Skin of body (tissue), 2 donors: ENCODE measurements around the gene SUCO. TPM values are rescaled to one million over a fixed set of nuclear protein-coding genes. Genes with fewer than 3 reads are reported as not detected.
"Not testable (repeated sequence)": the region's sequence is repeated elsewhere in the genome, so short reads cannot be mapped to it uniquely, and the experiment has no call there.

Experiments
- DNase-seq: peaks from one replicate; lab custom pipeline; 2025; lab: John Stamatoyannopoulos, UW
- total RNA-seq: library from RNA; depleted of rRNA; stranded (reverse); fragments of >200 nt; gene quantifications from one replicate; pipeline ENCODE4 v1.2.3, GENCODE V29; 2014

The SUCO gene, protein sequence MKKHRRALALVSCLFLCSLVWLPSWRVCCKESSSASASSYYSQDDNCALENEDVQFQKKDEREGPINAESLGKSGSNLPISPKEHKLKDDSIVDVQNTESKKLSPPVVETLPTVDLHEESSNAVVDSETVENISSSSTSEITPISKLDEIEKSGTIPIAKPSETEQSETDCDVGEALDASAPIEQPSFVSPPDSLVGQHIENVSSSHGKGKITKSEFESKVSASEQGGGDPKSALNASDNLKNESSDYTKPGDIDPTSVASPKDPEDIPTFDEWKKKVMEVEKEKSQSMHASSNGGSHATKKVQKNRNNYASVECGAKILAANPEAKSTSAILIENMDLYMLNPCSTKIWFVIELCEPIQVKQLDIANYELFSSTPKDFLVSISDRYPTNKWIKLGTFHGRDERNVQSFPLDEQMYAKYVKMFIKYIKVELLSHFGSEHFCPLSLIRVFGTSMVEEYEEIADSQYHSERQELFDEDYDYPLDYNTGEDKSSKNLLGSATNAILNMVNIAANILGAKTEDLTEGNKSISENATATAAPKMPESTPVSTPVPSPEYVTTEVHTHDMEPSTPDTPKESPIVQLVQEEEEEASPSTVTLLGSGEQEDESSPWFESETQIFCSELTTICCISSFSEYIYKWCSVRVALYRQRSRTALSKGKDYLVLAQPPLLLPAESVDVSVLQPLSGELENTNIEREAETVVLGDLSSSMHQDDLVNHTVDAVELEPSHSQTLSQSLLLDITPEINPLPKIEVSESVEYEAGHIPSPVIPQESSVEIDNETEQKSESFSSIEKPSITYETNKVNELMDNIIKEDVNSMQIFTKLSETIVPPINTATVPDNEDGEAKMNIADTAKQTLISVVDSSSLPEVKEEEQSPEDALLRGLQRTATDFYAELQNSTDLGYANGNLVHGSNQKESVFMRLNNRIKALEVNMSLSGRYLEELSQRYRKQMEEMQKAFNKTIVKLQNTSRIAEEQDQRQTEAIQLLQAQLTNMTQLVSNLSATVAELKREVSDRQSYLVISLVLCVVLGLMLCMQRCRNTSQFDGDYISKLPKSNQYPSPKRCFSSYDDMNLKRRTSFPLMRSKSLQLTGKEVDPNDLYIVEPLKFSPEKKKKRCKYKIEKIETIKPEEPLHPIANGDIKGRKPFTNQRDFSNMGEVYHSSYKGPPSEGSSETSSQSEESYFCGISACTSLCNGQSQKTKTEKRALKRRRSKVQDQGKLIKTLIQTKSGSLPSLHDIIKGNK (N-terminal part only)
- 73.7 TPM for total RNA-seq

DNA sequence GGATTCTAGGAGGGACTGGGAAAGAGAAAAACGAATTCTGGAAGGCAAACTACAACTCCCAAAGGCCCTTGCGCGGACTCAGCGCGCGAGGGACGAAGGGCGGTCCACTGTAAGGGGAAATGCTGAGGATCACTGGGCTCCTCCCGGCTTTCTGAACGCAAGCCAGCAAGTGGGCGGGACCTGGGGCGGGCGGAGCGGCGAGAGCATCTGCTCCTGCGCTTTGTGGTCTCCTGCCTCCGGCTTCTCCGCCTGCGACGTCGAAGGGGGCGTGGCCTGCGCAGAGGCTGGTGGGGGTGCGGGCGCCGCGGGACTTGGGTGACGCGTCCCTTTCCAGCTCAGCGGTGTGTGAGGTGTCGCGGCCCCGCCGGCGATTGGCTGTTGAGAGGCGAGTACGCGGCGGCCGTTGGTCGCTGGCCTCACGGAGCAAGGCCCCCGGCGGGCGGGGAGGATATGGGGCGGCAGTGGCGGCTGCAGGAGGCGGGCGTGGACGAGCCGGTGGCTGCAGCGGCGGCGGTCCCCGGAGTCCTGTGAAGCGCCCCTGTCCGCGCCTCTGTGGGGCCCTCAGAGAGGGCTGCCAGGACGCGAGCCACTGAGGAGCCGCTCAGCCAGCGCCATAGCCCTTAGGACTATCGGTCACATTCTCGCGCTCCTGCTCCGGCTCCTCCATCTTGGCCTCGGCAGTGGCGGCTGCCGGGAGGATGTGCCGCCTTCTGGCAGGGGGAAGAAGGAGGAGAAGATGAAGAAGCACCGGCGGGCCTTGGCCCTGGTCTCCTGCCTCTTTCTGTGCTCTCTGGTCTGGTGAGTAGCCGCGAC lies at the start of gene SUCO:
TSS of gene SUCO (plus strand) at position 451 of the 813 bp plus-strand sequence. CDS start at position 737, 286 bp downstream.
- DNase-seq, result peak; percentile 99

DNA sequence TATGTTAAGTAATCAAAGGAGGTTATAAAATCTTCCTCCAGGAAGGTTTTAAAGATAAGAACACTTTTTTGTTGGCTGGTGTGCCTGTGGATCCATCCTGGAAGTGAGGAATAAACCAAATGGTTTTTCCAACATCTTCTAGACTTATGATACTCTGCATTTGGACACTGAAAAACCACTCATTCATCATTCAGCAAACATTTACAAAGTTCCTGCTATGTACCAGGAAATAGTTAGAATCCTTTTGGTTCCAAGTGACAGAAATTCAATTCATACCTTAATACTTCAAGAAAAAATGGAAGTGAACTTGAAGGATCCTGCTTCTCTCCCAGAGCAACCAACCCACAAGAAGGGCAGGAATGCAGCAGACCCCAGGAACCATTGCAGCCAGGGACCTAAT lies 49.5 kb upstream of the SUCO start:
- DNase-seq, result no peak

DNA sequence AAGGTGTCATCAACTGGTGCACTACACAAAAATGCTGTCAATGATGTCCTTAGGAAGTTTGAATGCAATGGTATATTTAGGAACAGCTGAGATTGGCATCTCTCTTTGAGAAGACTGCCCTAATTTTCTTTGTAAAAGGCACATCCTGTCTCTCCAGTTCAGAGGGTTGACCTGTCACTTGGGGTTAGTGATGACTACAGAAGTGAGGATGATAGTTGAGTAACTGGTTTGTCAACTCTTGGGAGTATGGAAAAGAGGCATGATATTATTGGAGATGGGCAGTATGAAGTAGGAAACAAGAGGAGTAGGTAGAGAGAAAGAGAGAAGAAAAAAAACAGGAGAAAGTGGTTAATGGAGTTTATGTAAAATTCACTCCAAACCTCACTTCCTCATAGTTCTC lies 48.7 kb upstream of the SUCO start:
- DNase-seq, result no peak

DNA sequence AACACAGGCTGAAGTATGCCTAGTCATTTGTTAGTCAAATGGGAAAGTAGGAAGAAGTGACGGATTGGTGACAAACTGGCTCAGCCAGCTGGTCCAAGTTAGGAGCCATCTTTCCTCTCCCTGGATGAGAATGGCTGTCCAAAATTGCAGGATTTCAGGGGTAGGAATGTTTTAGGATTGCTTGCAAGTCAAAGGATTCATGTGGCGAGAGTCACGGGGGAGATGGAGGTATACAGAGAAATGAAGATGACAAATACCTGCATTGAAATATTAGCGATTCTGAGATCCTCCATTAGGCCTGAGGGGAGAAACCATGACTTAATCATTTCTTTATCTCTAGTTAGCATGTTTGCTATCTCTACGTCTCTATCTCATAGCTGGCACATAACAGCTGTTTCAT lies 47.3 kb upstream of the SUCO start:
- DNase-seq, result no peak

DNA sequence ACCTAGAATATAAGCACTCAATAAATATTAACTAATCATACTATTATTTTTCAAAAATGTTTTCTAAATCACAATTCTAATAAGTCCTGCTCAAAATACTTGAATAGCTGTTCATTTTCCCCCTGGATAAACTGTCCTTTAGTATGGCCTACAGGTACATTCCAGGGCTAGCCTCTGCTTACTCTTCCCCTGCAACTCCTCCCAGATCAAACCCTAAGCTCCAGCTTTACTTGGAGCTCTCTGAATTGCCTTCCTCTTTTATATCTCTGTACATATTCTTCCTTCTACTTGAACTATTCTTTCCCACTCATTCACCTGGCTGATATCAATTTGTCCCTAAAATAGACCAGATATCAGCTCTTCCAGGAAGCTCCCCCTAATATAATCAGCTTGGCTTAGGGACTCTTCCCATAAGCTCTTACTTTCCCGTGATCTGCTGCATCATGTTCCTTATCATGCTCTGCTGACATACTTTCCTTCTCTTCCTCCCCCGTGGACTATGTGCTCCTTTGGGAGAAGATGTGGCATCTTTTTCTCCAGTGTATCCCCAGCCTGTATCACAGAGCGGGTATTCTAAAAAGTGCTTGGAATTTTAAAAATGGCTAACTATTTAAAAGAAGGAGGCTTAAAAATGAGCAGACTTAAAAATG lies 46.0 kb upstream of the SUCO start:
- no peak for DNase-seq

DNA sequence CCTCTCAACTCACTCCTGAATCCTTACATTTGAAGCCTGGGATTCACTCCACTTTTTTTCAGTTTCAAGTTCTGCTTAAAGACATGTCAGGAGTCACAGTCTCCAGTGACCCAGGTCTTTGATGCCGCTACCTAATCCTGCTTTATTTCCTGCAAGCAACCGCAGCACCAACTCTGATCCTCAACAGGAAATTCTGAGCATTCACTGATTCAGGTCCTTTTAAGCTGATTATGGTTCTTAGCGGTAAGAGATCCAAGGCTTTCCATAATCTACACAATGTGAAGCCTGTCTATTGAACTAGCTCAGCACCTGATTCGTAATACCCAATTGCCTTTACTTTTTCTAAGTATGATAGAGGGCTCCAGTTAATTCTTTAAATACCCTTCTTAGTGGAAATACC lies 45.4 kb upstream of the SUCO start:
- DNase-seq, result no peak

DNA sequence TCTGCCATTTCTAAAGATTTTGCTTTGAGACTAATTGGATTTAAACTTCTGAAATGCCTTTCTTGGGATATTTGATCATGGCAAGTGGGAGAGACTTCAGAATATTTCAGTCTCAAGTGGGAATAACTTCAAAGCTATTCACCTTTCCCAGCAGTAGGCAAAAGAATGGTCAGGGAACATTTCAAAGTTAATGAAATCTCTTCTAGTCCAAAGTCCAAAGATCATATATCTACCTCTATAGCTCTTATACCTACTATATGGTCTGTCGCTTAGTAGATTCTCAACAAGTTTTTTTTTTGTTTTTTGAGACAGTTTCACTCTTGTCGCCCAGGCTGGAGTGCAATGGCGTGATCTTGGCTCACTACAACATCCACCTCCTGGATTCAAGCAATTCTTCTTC lies 44.6 kb upstream of the SUCO start:
- no peak for DNase-seq

DNA sequence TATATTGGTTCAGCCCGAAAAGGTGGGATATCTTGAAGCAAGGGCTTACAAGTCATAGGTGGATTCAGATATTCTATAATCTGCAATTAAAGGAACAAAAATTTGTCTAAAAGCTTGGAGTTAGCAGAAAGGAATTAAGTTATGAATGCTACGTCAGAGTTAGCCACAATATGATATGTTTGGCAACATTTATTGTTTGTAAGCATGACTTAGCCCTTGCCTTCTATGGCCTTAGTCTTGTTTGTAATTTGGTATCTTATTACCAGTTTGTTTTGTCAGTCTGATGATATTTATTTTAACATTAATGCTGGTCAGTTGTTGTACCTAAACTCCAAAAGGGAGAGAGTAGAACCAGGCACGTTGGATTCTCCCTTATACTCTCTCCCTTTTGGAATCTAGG lies 43.1 kb upstream of the SUCO start:
- DNase-seq, result no peak

DNA sequence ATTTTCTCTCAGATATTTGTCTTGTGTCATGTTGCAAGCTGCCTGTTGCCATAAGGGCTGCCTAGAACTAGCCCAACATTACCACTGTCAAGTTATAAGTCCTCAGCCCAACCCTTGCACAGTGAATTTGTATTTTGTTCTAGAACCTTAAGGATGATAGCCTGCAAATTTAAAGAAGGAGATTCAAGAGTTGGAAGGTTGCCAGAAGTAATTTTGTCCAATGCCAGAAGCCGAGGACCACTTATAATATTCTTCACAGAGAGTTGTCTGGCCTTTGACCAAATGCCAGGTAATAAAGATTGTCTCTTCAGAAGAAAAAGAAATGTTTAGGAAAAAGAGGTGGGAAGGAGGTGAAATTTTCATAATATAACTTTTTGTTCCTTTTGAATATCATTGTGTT lies 40.5 kb upstream of the SUCO start:
- no peak for DNase-seq

DNA sequence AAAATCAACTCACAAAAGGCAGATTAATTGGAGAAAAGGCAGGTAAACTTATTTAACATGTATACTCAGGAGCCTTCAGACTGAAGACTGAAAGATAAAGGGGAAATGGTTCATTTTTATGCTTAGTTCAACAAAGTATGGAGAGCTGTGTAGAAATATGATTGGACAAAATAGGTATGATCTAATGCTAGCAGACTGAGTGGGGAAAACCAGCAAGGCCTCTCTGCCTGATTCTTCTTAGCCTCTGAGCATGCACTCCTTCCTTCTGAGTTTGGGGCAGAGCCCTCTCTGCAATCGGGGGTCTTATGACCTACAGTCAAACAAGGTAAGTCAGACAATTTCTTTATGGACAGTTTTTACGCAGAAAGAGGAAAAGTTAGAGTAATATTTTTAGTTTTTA lies 38.8 kb upstream of the SUCO start:
- no peak for DNase-seq

DNA sequence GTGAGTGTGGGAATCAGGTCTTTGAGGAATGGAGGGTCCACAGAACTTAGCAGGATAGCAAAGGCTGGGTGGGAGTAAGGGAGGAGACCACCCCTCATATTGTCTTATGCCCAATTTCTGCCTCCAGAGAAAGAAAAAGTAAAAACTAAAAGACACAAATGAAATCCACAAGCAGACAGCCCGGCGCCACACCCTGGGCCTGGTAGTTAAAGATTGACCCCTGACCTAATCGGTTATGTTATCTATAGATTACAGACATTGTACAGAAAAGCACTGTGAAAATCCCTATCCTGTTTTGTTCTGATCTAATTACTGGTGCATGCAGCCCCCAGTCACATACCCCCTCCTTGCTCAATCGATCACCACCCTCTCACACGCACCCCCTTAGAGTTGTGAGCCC lies 36.8 kb upstream of the SUCO start:
- DNase-seq, result not testable (repeated sequence)

DNA sequence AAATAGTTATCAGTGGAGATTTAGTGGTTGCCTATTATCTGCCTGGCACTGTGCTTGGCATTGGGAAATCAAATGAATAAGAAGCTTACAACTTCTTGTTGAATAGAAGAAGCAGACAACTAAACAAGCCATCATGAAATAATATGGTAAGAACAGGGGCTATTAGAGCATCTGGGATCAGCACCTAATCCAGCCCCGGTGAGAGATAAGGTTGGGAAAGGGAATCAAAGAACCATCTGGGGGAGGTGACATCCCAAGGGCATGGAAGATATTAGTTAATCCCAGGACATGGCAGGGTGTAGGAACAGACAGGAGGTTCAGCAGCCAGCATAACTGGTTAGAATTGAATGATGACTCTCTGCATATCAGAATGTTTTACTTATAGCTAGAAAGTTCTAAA lies 36.3 kb upstream of the SUCO start:
- no peak for DNase-seq

DNA sequence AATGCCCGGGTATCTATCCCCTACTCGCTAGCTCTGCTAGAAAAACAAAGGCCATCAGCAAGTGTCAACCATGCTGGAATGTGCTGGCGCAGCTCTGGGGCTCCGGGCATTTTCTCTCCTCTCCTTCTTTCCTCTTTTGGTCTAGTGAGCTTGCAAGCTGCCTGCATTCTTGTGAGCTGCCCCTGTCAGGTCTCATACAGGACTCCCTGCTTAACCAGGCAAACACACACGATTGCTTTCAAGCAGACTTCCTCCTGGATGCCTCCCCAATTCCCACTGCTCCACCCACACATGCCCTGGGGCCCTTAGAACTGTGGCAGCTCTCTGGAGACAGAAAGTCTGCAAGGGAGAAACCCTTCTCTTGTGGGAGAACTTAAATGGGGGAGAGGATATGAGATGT lies 35.7 kb upstream of the SUCO start:
- DNase-seq, result no peak

DNA sequence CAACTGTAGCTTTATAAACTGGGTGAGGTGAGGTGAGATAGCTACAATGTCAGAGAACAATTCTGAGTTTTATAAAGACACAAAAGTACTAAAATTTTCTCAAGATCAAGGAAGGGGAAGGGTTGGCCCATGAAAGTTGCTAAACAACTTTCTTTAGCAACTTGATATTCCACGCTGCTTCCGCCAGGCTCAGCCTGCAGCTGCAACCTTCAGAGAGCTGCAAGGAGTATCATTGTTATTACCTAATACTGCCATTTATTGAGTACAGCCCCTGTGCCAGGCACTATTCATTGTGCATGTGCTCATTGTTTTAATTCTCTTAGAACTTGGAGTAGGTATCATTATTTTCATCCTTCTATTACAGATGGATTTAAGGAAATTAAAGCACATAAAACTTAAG lies 34.1 kb upstream of the SUCO start:
- no peak for DNase-seq

DNA sequence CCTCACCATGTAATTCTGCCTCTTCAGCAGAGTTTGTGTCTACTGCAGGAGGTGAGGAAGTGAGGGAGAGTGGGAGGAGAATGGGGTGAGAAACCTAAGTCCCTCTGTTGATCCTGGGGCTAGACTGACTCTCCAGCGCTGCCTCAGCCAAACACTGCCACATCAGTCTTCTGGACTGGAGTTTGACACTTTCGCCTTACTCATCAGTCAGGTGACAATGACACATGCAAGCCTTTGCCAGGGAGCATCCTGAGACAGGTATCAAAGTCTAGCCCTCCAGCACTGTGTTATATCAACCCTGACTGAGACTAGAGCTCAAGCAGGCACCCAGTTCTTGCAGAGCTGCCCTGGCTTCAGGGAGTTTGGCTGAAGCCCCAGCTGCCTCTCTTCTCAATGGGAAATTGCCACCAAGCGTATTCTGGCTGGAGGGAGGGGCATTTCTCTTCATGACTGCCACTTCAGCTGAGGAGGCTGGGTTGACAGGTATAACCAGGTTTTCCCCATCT lies 33.3 kb upstream of the SUCO start:
- DNase-seq, result no peak

DNA sequence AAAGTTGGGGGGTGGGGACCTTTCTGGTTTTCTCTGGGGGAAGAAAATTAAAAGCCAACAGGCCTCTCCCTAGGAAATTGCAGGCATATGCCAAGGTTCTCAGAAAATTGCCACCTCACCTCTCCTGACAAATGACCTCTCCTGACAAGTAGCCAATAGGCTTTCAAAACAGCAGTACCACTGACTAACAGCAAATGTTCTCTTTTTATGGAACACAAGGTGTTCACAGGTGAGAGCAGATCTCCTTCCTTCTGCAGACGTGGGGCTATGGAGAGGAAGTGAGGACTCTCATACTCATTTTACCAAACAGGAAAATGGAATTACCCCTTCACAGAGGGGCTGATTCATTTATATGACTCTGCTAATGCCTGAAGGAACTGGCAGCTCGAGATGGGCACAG lies 32.7 kb upstream of the SUCO start:
- no peak for DNase-seq

DNA sequence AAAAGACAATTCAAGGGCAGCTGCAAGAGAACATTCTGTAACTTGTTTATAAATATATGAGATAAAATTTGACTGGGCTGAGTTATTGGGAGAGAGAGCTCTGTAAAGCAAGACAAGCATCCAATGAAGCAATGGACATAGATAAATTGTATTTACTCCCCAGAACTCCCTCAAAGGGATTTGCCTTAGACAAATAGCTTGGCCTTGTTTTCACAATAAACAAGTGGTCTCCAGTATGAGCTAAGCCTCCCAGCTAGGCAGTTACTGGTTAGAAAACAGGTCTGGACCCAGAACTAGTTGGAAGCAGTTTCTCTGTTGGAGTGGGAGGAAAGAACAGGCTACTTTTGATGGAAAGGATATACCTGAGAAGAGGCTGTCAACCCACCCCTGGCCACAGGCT lies 25.2 kb upstream of the SUCO start:
- no peak for DNase-seq

DNA sequence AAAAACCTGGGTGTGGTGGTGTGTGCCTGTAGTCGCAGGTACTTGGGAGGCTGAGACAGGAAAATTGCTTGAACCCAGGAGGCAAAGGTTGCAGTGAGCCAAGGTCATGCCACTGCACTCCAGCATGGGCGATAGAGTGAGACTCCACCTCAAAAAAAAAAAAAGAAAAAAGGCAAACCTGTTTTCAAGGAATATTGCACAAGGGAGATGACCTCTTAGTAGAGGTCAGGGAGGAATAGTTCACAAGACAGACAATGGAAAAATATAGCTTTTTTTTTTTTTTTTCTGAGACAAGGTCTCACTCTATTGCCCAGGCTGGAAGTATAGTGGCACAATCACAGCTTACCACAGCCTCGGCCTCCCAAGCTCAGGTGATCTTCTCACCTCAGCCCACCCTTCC lies 22.5 kb upstream of the SUCO start:
- no peak for DNase-seq

DNA sequence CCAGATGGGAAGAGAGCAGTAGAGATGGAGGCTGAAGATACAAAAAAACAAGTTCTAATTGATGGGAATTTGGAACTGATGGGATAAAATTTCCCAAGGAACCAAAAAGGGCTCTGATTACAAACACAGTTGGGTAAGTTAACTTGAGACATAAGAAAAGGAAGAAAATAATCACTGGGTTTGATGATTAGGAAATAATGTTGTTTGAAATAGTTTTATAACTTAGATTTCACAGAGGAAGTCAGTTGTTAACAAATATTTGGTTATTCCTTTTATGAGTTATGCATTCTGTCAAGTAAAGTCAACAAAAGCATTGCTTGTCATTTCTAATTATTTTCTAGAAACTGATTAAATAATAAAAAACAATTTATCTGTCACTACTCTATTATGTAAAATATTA lies 20.4 kb upstream of the SUCO start:
- DNase-seq, result no peak

DNA sequence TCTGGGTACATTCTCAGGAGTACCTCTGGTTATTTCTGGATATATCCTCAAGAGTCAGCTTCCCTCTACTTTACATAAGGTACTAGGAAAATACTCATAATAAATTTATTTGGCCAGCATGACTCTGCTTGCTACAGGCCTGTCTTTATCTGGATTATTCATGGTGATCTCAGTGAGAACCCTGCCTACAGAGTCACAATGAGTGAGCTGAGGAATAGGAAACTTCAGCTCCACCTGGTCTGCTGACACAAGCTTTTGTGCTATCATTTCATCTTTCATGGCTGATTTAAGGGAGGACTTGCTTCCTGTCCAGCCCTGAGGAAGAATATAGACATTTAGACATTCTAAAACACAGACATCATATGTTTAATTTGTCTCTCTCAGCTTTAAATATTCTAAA lies 19.5 kb upstream of the SUCO start:
- no peak for DNase-seq
